GM15510 (cell line): Measurements from ENCODE around the gene AKNAD1.

Source experiments
- POLR2A ChIP-seq: IDR thresholded peaks from 3 replicates; pipeline ENCODE4 v1.6.1; 2011; ENCODE audit warnings: borderline replicate concordance; ENCODE audit not compliant: insufficient read length; ENCODE audit errors: extremely low read depth

AKNAD1 gene

DNA sequence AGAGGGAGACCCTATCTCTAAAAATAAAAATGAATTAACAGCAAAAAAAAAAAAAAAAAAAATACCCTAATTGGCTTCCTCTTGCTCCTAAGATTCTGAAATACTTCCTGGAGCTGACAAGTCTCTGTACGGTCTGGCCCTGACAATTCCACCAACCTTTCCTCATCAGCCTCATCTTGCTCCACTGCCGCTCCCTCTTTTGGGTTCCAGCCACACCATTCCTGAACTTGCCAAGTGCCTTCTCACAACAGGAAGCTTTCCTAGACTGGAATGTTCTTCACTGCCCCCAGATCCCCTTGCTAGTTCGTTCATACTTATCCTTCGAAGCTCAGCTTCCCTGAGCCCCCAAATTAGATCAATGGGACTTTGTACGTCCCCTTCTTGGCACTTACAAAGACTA, 37.0 kb downstream of the AKNAD1 start:
- TF ChIP-seq POLR2A, result no peak

DNA sequence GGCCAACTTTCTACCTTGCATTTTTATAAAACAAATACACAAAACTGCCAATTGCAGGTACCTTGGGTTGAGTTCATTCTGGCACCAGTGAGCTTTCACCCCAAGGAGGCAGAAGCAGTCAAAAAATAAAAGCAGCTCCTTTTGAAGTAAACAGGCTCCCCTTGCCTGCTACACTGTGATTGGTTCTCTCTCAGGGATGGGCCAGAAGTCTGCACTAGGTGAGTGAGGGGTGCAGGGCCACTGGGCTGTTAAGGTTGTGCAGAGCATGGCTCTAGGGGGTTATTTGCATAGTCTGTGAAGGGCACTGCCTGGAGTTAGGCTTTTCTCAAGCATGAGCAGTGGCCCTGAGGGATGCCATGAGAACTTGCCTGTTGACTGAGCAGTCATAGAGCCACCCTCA, 39.1 kb downstream of the AKNAD1 start:
- no peak for TF ChIP-seq POLR2A

GRCh38 chr1:108817016-108817415, 39.9 kb downstream of the AKNAD1 start:
- TF ChIP-seq POLR2A, result no peak

- TF ChIP-seq POLR2A, result no peak
These were observed 40.6 kb downstream of the AKNAD1 start for GRCh38 chr1:108816049-108816893.

DNA sequence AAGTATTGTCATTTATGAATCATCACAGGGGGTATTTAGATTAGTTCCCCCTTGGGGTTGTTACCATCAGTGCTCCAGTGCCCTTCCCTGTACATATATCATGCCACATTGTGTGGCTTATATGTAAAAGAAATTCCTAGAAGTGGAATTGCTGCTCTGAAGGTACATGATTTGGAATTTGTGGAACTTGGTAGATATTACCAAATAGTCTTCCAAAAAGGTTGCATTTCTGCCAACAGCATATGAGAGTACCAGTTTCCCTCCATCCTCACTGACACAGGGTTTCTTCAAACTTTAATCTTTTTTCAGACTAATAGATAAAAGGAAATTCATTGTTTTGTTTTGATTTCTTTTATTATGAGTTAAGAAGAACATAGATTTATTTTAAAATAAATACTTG, 41.3 kb downstream of the AKNAD1 start:
- TF ChIP-seq POLR2A, result no peak

DNA sequence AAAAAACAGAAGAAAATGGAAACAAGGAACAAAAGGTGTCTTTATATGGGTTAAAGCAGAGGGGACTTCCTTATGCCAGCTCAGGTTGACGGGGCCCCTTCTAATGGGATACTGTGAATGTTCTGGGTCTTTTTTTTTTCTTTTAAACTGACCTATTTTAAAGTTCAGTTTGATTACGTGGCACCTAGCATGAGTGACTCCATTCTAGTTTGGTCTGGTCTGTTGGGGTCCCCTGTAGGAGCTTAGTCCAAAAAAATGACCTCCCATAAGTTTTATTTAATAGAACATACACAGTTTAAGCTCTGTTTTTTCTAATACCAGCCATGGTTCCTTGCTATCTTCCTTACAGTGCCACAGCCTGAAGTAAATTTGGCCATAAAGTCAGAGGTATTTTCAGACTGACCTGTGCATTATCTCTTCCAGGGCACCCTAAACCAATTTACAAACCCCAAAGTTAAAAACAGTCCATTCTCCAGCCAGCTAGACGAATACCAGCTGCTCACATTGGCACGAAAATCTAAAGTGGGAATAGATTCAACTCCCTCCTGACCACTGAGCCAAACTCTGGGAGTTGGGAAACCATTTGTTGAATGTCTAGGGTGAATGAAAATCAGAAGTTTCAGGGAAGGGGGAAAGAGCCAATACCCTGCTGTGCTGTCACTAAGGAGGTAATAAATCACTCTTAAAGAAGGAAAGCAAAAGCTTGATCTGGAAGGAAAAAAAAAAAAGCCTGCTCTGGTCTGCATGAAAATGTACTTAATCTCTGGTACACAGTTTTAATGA, 42.4 kb downstream of the AKNAD1 start:
- TF ChIP-seq POLR2A, result no peak

GRCh38 chr1:108813326-108813725, 43.6 kb downstream of the AKNAD1 start:
- TF ChIP-seq POLR2A, result no peak

DNA sequence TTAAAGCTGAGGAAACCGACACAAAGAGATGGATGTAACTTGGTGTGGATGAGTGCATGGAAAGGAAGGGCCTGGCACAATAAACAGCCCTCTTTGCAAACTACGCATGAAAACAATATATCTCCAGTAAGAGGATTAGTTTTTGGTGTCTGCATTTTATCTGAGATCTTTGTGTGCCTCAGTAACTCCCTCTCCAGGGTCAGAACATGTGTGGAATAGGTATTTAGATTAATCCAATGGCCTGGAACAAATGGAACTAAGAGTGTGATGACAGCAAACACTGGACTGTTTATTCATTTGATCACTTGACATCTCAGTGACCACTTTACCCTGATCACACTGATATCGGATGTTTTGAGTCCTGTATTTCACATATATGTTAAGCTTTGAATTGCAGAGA, 45.3 kb downstream of the AKNAD1 start:
- TF ChIP-seq POLR2A, result no peak

- TF ChIP-seq POLR2A, result no peak
These were observed 48.5 kb downstream of the AKNAD1 start for GRCh38 chr1:108808438-108808837.

DNA sequence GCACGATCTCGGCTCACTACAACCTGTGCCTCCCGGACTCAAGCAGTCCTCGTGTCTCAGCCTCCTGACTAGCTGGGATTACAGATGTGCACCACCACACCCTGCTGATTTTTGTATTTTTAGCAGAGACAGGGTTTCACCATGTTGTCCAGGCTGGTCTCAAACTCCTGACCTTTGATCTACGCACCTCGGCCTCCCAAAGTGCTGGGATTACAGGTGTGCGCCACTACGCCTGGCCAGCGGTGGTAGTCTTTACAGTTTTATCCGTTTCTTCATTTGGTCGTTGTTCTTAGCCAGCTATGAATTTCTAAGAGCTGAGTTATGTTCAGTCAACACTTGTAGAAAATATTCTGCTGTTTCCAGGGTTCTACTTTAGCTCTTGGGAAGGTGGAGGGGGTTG, 53.3 kb downstream of the AKNAD1 start:
- TF ChIP-seq POLR2A, result no peak

DNA sequence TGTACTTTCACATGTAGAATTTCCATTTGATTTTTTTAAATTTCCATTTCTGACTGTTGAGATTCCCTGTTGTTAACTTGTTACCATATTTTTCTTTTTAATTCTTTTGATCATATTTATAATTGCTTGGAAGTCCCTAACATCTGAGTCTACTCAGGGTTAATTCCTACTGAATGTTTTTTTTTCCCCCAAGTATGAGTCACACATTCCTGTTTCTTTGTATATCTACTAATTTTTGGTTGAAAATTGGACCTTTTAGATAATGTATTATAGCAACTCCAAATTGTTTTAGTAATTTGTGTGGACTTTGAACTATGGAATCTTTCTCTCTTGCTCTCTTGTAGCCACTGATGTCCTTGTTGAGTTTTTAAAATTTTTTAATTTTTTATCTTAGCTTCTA, 55.8 kb downstream of the AKNAD1 start:
- TF ChIP-seq POLR2A, result no peak

DNA sequence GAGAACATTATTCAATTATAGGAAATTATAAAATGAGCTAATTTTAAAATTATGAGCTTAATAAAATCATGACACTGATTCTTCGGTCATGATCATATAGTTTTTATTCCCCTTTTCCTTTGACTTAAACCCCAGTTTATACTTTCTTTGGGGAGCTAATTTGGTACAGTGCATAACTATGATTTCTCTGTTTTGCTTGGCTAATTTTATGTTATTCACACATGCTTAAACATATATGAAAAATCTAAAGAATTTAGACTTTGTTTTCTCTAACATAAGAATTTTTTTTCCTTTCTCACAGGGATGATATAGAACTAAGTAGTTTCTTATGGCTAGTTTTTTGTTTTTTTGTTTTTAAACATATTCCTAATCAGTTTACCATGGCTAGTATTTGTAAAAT, 57.9 kb downstream of the AKNAD1 start:
- no peak for TF ChIP-seq POLR2A

- TF ChIP-seq POLR2A, result no peak
These were observed 64.5 kb downstream of the AKNAD1 start for GRCh38 chr1:108792420-108792819.

GRCh38 chr1:108791790-108792189, 65.1 kb downstream of the AKNAD1 start:
- no peak for TF ChIP-seq POLR2A

- TF ChIP-seq POLR2A, result no peak
These were observed 71.0 kb downstream of the AKNAD1 start for GRCh38 chr1:108785880-108786279.

GRCh38 chr1:108785264-108785663, 71.6 kb downstream of the AKNAD1 start:
- TF ChIP-seq POLR2A, result no peak
